ENCODE results near the gene PITPNC1. TPM values are rescaled to one million over a fixed set of nuclear protein-coding genes. Genes with fewer than 3 reads are reported as not detected.
"Not testable (repeated sequence)": the region's sequence is repeated elsewhere in the genome, so short reads cannot be mapped to it uniquely, and the experiment has no call there.

The PITPNC1 gene
- total RNA-seq (2022) = 6.9 and 11.4 TPM in 2 replicates
- Bru-seq, nascent RNA = percentile 55 among the genes with signal in this experiment
- BruChase-seq, experiment 1, labeled RNA remaining after a 6-hour chase = percentile 41 among the genes with signal in this experiment
- BruChase-seq, experiment 2, labeled RNA remaining after a 2-hour chase = percentile 41 among the genes with signal in this experiment
- long read RNA-seq, partial matches to known transcripts = 1 of 27 reads
- long read RNA-seq, other reads (novel, unspliced or antisense) = 26 of 27 reads

- peaks cover 19% of the 10 kb centered on the region for H3K4me1 Mint-ChIP-seq (ENCODE audit: low read depth, unreplicated experiment)
- intact Hi-C loops (cut with micrococcal nuclease; ENCODE audit: unreplicated experiment) = loop anchor here (2.0 to 5.0 kb wide), 2 partner anchors 98 to 225 kb away; no protein-coding TSS in a partner anchor
Measured at GRCh38 chr17:67376737-67377487, at the start of gene PITPNC1. Gene PITPNC1, plus strand, starts transcription at chr17:67377281.

GRCh38 chr17:67328026-67328425, 49.1 kb upstream of the PITPNC1 start:
- Mint-ChIP-seq H3K4me1 (ENCODE audit: low read depth, unreplicated experiment) (no peaks in the 10 kb centered on the region), H3K27ac (ENCODE audit: unreplicated experiment) (no peak overlapping the region), H3K36me3 (ENCODE audit: insufficient read depth, unreplicated experiment) (no peaks in the 10 kb centered on the region), H3K9me3 (ENCODE audit: low read depth, unreplicated experiment) (peaks cover 3% of the 10 kb centered on the region), H3K27me3 (ENCODE audit: unreplicated experiment) (no peaks in the 10 kb centered on the region), H3K4me3 (ENCODE audit: low read depth, unreplicated experiment) (no peak overlapping the region)
- no peak for DNase-seq
- intact Hi-C loops (cut with micrococcal nuclease; ENCODE audit: unreplicated experiment) = no loop called here
- CTCF ChIA-PET = interaction anchor here (0.6 kb wide), 1 partner anchor 35 kb away, joined by 3 read pairs; no protein-coding TSS in a partner anchor
- no TSS peak for BruUV-seq (replicated peaks)
- TF ChIP-seq, protein P1, sequence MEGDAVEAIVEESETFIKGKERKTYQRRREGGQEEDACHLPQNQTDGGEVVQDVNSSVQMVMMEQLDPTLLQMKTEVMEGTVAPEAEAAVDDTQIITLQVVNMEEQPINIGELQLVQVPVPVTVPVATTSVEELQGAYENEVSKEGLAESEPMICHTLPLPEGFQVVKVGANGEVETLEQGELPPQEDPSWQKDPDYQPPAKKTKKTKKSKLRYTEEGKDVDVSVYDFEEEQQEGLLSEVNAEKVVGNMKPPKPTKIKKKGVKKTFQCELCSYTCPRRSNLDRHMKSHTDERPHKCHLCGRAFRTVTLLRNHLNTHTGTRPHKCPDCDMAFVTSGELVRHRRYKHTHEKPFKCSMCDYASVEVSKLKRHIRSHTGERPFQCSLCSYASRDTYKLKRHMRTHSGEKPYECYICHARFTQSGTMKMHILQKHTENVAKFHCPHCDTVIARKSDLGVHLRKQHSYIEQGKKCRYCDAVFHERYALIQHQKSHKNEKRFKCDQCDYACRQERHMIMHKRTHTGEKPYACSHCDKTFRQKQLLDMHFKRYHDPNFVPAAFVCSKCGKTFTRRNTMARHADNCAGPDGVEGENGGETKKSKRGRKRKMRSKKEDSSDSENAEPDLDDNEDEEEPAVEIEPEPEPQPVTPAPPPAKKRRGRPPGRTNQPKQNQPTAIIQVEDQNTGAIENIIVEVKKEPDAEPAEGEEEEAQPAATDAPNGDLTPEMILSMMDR (IDR thresholded peaks at IDR 0.05; ENCODE audit: unreplicated experiment) = no peak

More at GRCh38 chr17:67376737-67377487, at the start of gene PITPNC1:
- peaks cover 27% of the 10 kb centered on the region for H3K36me3 Mint-ChIP-seq (ENCODE audit: insufficient read depth, unreplicated experiment)
- H3K4me3 Mint-ChIP-seq (ENCODE audit: low read depth, unreplicated experiment) = peak within 1 kb of the TSS; percentile 76
- no peak within 1 kb of the TSS for H3K27ac Mint-ChIP-seq (ENCODE audit: unreplicated experiment)
- TF ChIP-seq, protein P1 (IDR thresholded peaks at IDR 0.05; ENCODE audit: unreplicated experiment) = no peak
- peak; percentile 79 for DNase-seq
- CTCF ChIA-PET = interaction anchor here (2.6 kb wide), 1 partner anchor 99 kb away, joined by 15 read pairs; no protein-coding TSS in a partner anchor
- no TSS peak for BruUV-seq (replicated peaks)
- H3K27me3 Mint-ChIP-seq (ENCODE audit: unreplicated experiment) = no peaks in the 10 kb centered on the region
- H3K9me3 Mint-ChIP-seq (ENCODE audit: low read depth, unreplicated experiment) = no peaks in the 10 kb centered on the region

- H3K9me3 Mint-ChIP-seq (ENCODE audit: low read depth, unreplicated experiment); H3K27ac Mint-ChIP-seq (ENCODE audit: unreplicated experiment); H3K4me1 Mint-ChIP-seq (ENCODE audit: low read depth, unreplicated experiment); H3K4me3 Mint-ChIP-seq (ENCODE audit: low read depth, unreplicated experiment); DNase-seq; H3K36me3 Mint-ChIP-seq (ENCODE audit: insufficient read depth, unreplicated experiment); BruUV-seq (replicated peaks); CTCF ChIA-PET; H3K27me3 Mint-ChIP-seq (ENCODE audit: unreplicated experiment): not testable (repeated sequence)
- intact Hi-C loops (cut with micrococcal nuclease; ENCODE audit: unreplicated experiment) = loop anchor here (10.0 kb wide), 1 partner anchor 87 kb away; the partner anchor contains the start of gene HELZ
Measured at GRCh38 chr17:67331381-67332161, 45.5 kb upstream of the PITPNC1 start.

- H3K4me1 Mint-ChIP-seq (ENCODE audit: low read depth, unreplicated experiment); CTCF ChIA-PET; H3K27me3 Mint-ChIP-seq (ENCODE audit: unreplicated experiment); BruUV-seq (replicated peaks); H3K9me3 Mint-ChIP-seq (ENCODE audit: low read depth, unreplicated experiment); H3K36me3 Mint-ChIP-seq (ENCODE audit: insufficient read depth, unreplicated experiment); H3K27ac Mint-ChIP-seq (ENCODE audit: unreplicated experiment); DNase-seq; H3K4me3 Mint-ChIP-seq (ENCODE audit: low read depth, unreplicated experiment): not testable (repeated sequence)
- intact Hi-C loops (cut with micrococcal nuclease; ENCODE audit: unreplicated experiment) = loop anchor here (10.0 kb wide), 1 partner anchor 87 kb away; the partner anchor contains the start of gene HELZ
Measured at GRCh38 chr17:67332162-67332508, 44.9 kb upstream of the PITPNC1 start.

Measured in Calu3 (cell line).